GM12874 (cell line): Measurements from ENCODE around the gene YTHDF2.

Source experiments
- CTCF ChIP-seq: IDR thresholded peaks from 2 replicates; pipeline ENCODE4 v1.5.1; 2011; ENCODE audit warnings: low read depth, mild to moderate bottlenecking, control low read depth, low read length, moderate library complexity; ENCODE audit not compliant: insufficient read depth

Gene YTHDF2

GRCh38 chr1:28736450-28737306 lies at the start of gene YTHDF2:
YTHDF2 (plus strand) TSS chr1:28736940; CDS start chr1:28737121, 181 bp downstream.
- TF ChIP-seq CTCF = peak; percentile 94

GRCh38 chr1:28703629-28704028 lies 33.1 kb upstream of the YTHDF2 start:
- TF ChIP-seq CTCF = no peak

GRCh38 chr1:28716336-28716735 lies 20.4 kb upstream of the YTHDF2 start:
- no peak for TF ChIP-seq CTCF

- no peak for TF ChIP-seq CTCF
These were observed 18.6 kb upstream of the YTHDF2 start for GRCh38 chr1:28718166-28718565.

- no peak for TF ChIP-seq CTCF
These were observed 18.0 kb upstream of the YTHDF2 start for GRCh38 chr1:28718586-28719331.

- no peak for TF ChIP-seq CTCF
These were observed 17.5 kb upstream of the YTHDF2 start for GRCh38 chr1:28719332-28719619.

- TF ChIP-seq CTCF = no peak
These were observed 16.4 kb upstream of the YTHDF2 start for GRCh38 chr1:28720376-28720775.
